GM19025 (cell line): ENCODE data around the gene KMT2C.
A peak's percentile ranks its signal among the peaks of the same experiment; 100 is the strongest.
"Not testable (repeated sequence)": the region's sequence is repeated elsewhere in the genome, so short reads cannot be mapped to it uniquely, and the experiment has no call there.

Experiments used
- ATAC-seq: cut with Tn5 transposase; IDR thresholded peaks from one replicate; pipeline ENCODE4 v1.9.1; 2021; ENCODE audit warnings: mild to moderate bottlenecking, low read depth, moderate library complexity; ENCODE audit not compliant: unreplicated experiment

KMT2C gene

DNA sequence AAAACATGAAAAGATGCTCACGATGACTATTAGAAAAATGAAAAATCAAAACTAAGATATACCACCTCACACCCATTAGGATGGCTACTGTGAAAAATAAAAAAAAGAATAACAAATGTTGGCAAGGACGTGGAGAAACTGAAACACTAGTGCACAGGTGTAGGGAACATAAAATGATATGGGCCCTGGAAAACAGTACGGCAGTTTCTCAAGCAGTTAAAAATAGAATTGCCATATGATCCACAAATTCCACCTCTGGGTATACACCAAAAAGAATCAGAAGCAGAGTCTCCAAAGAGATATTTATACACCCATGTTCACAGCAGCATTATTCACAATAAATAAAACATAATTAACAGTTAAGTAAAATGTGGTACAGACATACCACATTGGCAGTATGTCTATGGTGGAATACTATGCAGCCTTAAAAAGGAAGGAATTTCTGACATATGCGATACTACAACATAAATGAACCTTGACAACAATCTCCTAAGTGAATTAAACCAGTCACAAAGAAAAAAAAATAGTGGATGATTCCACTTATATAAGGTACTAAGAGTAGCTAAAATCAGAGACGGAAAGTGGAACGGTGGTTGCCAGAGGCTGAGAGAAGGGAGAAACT, 69.7 kb downstream of the KMT2C start:
- ATAC-seq = no peak

DNA sequence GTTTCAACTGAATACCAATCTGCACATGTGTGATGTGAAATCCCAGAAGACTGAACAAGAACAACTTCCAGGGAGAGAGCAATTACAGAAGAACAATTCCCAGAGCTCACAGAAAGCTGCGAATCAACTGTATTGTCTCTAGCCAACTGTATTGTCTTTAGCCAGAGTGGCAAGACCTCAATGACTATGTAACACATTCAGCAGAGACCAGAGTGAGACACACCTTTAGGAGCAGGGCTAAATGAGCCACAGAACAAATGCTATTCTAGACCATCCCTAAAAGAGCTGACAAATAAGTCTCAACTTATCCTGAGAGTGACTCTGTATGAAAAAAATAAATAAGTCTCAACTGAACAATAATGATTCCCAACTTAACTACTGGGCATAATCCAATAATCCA, 72.0 kb downstream of the KMT2C start:
- no peak for ATAC-seq

DNA sequence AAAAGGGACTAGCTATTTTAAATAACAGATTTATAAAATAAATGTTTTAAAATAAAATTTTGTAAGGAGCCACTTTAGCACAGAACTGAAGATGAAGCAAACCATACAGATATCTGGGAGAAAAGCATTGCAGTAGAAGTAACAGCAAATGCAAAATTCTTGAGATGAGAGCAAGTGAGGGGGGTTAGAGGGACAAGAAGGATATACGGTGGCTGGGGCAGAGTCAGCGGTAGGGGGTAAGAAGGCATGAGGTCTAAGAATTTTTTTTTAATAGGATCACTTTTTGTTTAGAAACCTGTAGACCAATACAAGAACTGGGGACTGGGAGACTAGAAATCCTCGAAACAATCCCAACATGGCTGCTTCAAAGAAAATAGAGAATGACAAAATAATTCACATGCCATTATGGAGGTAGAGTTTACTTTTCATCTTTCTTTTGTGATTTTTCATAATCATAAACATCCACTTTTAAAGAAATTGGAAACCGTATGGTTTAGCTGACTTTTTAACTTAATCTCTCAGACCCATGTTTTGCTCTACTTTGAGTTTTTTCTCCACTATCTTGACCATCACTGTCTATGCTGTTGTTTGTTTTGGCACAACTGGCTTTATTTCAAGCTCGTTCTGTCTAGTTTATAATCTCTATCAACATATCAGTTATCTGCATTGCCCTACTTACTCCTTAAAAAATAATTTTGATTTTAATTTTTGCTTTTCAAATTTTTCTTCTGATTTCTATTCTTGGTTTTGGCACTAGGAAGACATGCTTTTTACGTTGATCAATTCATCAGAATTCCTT, 73.5 kb downstream of the KMT2C start:
- ATAC-seq = no peak

DNA sequence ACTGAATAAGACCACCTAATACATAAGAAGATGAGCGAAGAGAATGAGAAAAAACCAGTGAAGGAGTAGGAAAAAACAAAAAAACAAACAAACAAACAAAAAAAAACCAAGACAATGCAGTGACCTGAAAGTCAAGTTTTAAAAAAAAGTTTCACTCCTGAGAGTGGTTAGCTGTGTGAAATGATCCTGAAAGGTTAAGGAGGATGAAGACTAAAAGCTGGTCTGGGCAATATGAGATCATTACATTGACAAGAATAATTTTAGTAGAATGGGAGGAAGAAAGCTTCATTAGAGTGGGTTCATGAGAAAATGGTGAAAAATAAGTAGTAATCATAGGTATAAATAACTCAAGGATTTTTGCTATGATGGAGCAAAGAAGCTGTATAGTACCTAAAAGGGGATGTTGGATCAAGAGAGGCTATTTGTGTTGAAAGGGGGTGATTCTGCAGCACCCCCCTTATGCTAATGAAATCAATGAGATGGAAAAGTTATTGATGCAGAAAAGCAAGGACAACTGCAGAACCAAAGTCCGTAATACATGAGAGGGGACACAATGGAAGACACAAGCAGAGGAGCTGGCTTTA, 80.2 kb downstream of the KMT2C start:
- no peak for ATAC-seq

DNA sequence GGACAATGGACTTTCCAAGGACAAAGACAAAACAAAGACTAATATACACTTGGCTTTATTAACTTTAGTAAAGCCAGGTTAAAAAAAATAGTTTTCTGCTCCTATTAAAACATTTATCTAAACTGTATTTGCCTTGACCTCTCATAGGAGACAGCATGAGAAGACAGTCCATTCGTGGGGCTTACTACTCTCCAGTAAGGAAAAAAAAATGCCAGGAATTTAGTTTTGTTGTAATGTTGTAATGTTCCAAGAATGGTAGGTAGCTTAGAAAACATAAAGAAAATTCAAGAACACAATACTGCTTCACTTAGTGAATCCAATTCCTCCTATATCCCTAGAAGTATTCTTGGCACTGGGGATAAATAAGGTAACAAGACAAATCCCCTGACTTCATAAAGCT, 81.7 kb downstream of the KMT2C start:
- no peak for ATAC-seq

DNA sequence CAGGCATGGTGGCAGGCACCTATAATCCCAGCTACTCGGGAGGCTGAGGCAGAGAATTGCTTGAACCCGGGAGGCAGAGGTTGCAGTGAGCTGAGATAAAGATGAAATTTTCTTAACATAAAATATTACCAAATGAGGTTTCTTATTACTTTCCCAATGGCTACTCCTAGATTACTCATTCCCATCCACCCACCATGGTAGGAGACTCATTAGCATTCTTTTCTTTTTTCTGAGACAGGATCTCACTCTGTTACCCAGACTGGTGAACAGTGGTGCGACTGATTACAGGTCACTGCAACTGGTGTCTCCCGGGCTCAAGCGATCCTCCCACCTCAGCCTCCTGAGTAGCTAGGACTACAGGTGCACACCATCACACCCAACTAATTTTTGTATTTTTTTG, 82.5 kb downstream of the KMT2C start:
- ATAC-seq = not testable (repeated sequence)

DNA sequence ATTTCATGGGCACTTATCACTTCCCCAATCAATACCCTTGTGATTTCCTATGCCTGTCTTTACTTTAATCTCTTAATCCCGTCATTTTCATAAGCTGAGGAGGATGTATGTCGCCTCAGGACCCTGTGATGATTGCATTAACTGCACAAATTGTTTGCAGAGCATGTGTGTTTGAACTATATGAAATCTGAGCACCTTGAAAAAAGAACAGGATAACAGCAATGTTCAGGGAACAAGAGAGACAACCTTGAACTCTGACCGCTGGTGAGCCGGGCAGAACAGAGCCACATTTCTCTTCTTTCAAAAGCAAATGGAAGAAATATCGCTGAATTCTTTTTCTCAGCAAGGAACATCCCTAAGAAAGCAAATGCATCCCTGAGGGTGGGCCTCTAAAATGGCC, 84.1 kb downstream of the KMT2C start:
- ATAC-seq = not testable (repeated sequence)

DNA sequence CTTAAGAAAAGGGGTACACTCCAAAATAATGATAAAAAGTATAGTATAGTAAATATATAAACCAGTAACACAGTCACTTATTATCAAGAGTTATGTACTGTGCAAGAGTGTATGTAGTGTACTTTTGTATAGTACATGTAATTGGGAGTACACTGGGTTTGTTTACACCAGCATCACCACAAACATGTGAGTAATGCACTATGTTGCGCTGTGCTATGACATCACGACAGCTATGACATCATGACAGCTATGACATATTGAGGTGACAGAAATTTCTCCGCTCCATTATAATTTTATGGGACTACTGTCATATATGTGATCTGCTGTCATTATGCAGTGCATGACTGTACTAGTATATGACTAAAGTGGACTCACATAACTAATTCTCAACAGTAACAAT, 84.6 kb downstream of the KMT2C start:
- no peak for ATAC-seq

DNA sequence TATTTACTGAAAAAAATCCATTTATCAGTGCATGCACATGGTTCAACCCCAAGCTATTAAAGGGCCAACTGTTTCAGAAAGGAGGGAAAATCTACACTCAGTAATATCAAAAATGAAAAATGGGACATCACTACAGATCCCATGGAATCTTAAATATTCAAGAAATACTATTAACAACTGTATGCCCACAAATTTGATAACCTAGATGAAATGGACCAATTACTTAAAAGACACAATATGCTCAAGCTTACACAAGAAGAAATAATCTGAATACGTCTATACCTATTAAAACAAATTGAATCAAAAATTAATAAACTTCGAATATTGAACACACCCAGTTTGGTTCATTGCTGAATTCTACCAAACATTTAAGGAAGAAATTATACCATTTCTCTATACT, 87.9 kb downstream of the KMT2C start:
- ATAC-seq = no peak

DNA sequence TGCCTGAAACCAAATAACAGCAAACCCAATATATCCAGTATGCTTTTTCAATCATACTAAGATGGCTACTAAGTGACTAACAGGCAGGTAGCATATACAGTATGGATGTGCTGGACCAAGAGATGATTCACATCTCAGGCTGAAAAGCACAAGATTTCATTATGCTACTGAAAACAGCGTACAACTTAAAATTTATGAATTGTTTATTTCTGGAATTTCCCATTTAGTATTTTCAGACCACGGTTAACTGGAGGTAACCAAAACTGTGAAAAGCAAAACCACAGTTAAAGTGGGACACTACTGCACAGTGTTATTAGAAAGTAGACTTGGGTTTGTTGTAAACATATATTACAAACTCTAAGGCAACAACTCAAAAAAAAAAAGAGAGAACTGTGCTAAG, 91.5 kb downstream of the KMT2C start:
- ATAC-seq = no peak

DNA sequence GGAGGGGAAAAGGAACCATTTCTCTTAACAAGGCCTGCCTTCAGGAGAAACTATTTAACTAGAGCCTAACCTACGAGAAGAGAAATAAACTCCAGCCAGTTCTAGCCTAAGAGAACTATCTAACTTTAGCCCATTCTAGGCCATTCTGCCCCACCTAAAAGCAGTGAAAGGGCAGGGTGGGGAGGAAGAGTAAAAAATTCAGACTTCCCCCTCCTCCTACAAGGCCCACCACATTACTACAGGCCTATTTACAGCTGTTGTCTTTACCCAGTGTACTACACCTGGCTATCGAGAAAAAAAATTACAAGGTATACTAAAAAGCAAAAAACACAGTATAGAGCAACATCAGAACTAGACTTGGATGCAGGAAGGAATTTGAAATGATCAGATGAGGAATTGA, 93.0 kb downstream of the KMT2C start:
- no peak for ATAC-seq

DNA sequence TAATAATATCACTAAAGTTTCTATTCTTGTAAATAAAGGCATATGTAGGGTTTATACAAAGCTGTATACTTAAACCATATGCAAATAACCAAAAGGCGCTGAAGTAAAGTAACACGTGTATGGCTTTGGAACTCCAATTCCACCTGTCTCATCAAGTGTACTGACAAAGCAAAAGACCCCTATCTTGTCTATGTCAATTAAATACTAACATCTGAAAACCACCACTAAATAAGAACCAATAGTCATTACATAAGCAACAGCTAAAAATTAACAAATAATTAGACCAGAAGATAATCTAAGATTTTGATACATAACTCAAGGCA, 93.9 kb downstream of the KMT2C start:
- ATAC-seq = no peak

DNA sequence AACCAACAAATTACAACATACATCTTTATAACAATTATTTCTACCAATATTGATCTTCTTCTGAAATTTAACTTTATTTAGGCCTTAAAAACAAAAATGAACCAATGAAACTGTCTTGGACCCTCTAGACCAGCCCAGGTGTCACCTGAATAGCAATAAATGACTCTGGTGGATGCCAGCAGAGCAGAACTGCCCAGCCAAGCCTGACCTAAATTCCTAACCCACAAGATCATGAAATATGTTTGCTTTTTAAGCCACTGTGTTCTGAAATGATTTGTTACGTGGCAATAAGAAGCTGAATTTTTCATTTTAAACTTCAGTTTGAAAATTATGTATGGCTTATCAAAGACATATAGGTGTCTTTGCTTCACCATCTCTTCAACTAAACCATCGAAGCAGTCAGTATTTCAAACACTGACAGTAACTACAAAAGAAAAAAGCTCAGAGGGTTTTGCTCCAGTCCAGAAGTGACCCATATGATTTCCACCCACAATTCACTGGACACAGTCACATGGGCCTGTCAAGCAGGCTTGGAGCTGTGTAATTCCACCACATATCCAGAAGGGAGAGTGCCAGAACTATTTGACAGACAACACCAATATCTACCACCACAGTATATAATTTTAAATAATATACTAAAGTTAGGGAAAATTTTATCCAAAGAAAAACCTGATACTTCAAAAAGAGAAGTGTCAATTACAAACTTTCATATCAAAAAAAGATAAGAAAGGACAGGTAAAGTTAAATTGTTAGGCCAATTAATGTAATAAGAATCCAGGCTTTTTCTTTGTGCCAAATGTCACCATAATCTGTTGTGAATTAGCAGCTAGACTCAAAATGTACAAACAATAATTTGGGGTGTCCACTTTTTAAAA, 94.5 kb downstream of the KMT2C start:
- no peak for ATAC-seq

DNA sequence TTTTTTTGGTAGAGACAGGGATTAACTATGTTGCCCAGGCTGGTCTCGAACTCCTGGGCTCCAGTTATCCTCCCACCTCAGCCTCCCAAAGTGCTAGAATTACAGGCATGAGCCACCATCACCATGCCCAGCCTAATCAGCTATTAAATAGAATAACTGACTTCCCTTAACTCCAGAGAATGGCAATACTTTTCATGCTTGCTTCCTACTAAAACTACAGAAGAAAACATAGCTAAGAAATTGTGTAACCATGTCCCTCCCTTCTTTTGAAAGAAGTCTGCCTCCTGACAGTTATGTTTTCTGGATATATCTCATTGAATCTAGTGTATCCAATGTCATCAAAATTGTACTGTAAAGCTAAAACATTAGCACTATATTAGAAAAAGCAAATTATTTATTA, 95.6 kb downstream of the KMT2C start:
- no peak for ATAC-seq

DNA sequence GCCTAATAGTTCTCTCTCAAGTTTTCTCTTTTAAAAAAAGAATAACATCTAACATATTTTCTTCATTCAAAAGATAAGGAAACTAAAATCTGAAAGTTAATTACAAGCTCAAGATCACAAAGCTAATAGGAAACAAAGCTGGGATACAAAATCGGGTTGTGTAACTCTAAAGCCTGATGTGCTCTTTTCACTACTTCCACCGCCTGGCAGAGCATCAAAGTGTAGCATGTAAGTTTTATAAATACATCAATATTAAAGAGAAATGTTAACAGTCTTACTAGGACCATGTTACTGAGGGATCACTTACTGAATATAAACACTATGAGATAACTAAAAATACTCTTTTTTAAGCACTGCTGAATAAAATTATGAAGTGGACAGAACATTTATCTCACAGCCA, 97.2 kb downstream of the KMT2C start:
- no peak for ATAC-seq

DNA sequence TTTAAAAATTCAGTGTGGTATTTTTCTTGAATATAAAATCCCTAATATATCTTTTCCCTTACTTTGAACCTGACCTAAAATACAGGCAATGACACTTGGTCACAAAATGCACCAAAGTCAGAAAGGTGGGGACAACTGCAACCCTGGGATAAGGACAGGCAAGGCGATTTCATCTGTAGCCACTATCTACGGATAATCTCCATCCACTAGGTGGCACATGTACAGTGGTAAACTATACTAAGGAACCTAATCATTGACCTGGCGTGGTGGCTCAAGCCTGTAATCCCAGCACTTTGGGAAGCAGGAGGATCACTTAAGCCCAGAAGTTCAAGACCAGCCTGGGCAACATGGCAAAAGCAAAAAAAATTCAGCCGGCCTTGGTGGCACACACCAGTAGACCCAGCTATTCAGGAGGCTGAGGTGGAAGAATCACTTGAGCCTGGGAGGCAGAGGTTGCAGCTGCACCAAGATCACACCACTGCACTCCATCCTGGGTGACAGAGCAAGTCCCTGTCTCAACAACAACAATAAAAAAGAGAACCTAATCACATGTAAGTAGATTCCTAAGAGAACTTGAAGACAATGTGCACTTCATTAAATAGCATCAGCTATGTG, 98.9 kb downstream of the KMT2C start:
- ATAC-seq = peak; percentile 56

DNA sequence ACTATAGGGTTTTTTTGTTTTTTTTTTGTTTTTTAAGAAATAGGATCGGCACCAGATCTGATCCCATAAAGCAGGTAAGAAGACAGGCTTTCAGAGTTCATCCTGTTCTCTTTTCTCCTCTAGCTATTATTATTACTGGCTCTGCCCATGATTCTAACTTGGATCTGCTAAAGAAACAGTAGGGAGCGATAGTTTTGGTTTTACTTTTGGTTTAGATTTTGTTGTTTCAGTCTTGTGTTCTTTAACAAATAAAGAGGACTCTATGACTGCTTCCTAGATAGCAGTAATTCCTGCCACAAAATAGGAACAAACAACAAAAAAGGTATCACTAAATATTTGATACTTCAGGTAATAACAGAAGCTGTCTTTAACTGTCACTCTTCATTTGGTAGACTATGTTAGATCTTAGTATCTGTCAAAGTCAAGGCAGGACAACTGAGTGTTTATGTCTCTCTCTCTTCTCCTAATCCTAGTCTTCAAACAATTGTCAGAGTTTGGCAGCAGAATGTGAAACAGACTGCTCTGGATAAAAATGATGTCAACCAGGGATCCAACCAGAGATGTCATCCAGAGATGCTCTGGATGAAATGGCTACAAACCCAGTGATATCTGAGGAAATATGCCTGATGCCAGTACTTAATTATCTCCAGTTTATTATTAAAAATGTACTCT, 99.8 kb downstream of the KMT2C start:
- ATAC-seq = no peak

DNA sequence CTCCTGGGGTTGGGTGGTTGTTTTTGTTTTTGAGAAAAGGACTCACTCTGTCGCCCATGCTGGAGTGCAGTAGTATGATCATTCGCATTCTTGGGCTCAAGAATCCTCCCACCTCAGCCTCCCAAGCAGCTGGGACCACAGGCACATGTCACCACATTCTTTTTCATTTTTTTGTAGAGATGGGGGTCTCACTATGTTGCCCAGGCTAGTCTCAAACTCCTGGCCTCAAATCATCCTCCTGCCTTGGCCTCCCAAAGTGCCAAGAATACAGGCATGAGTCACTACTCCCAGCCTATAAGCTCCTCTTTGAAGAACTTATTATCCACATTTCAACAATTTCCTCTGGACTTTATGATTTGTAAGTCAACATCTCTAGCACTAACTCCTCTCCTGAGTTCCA, 102.7 kb downstream of the KMT2C start:
- no peak for ATAC-seq

DNA sequence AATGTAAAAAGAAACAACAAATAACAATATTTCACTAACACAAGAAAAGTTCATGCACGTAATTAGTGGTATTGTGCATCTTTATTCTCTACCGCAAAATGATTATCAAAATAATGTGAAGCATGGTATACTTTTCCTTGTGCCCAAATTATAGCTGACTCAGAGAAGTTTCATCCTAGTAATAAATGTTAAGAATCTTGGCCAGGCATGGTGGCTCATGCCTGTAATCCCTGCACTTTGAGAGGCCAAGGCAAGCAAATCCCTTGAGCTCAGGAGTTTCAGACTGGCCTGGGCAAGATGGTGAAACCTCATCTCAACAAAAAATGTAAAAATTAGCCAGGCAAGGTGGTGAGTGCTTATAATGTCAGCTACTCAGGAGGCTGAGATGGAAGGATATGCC, 105.0 kb downstream of the KMT2C start:
- no peak for ATAC-seq

DNA sequence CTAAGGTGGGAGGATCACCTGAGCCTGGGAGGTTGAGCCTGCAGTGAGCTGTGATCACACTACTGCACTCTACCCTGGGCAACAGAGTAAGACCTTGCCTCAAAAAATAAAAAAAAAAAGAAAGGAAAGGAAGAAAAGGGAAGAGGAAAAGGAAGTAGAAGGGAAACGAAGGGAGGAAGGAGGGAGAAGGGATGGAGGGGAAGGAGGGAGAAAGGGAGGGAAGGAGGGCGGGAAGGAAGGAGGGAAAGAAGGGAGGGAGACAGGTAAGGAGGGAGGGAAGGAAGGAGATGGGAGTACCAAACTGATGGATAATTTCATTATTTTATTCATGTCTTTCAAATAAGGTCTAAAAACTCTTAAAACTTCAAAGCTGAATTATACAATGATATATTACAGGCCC, 106.3 kb downstream of the KMT2C start:
- no peak for ATAC-seq
